Measurements from ENCODE around the gene NUDT2. TPM values are rescaled to one million over a fixed set of nuclear protein-coding genes. Genes with fewer than 3 reads are reported as not detected.
A peak's percentile ranks its signal among the peaks of the same experiment; 100 is the strongest.

NUDT2 gene
- total RNA-seq, 1 experiment from 2014 or later: 10.1 TPM

- intact Hi-C loops (cut with micrococcal nuclease; ENCODE audit: unreplicated experiment): no loop called here
- Mint-ChIP-seq H3K4me3 (ENCODE audit: low read depth, unreplicated experiment) (peak overlapping the region; percentile 56), H3K9me3 (ENCODE audit: low read depth, unreplicated experiment) (no peaks in the 10 kb centered on the region), H3K4me1 (ENCODE audit: low read depth, unreplicated experiment) (peaks cover 26% of the 10 kb centered on the region), H3K27ac (ENCODE audit: unreplicated experiment) (no peak overlapping the region), H3K36me3 (ENCODE audit: insufficient read depth, unreplicated experiment) (peaks cover 25% of the 10 kb centered on the region), H3K27me3 (ENCODE audit: unreplicated experiment) (peaks cover 47% of the 10 kb centered on the region)
- BruUV-seq (replicated peaks): no TSS peak
- CTCF ChIA-PET: interaction anchor here (0.6 to 0.9 kb wide), 2 partner anchors 53 to 257 kb away, joined by 3 read pairs; partner anchors contain the start of gene SIGMAR1
- TF ChIP-seq CTCF (IDR thresholded peaks at IDR 0.05; ENCODE audit: unreplicated experiment): no peak
- DNase-seq: no peak
These were observed 50.7 kb downstream of the NUDT2 start for GRCh38 chr9:34380034-34380510.

- no peak for TF ChIP-seq CTCF (IDR thresholded peaks at IDR 0.05; ENCODE audit: unreplicated experiment)
- no peaks in the 10 kb centered on the region for H3K9me3 Mint-ChIP-seq (ENCODE audit: low read depth, unreplicated experiment)
- H3K27me3 Mint-ChIP-seq (ENCODE audit: unreplicated experiment): peaks cover 47% of the 10 kb centered on the region
- H3K4me3 Mint-ChIP-seq (ENCODE audit: low read depth, unreplicated experiment): peak overlapping the region; percentile 56
- peaks cover 20% of the 10 kb centered on the region for H3K4me1 Mint-ChIP-seq (ENCODE audit: low read depth, unreplicated experiment)
- peaks cover 25% of the 10 kb centered on the region for H3K36me3 Mint-ChIP-seq (ENCODE audit: insufficient read depth, unreplicated experiment)
- no peak overlapping the region for H3K27ac Mint-ChIP-seq (ENCODE audit: unreplicated experiment)
- peak; percentile 53 for DNase-seq
- intact Hi-C loops (cut with micrococcal nuclease; ENCODE audit: unreplicated experiment): no loop called here
- CTCF ChIA-PET: interaction anchor here (0.6 to 0.9 kb wide), 2 partner anchors 54 to 257 kb away, joined by 3 read pairs; partner anchors contain the start of gene SIGMAR1
- no TSS peak for BruUV-seq (replicated peaks)
These were observed 51.3 kb downstream of the NUDT2 start for GRCh38 chr9:34380511-34381315.

- no peak overlapping the region for H3K27ac Mint-ChIP-seq (ENCODE audit: unreplicated experiment)
- DNase-seq: no peak
- peak overlapping the region; percentile 56 for H3K4me3 Mint-ChIP-seq (ENCODE audit: low read depth, unreplicated experiment)
These were observed 52.0 kb downstream of the NUDT2 start for GRCh38 chr9:34381323-34381722.

GRCh38 chr9:34382054-34382453, 52.7 kb downstream of the NUDT2 start:
- peaks cover 16% of the 10 kb centered on the region for H3K4me1 Mint-ChIP-seq (ENCODE audit: low read depth, unreplicated experiment)
- TF ChIP-seq CTCF (IDR thresholded peaks at IDR 0.05; ENCODE audit: unreplicated experiment): no peak
- CTCF ChIA-PET: no interaction called here
- no peak for DNase-seq
- H3K4me3 Mint-ChIP-seq (ENCODE audit: low read depth, unreplicated experiment): no peak overlapping the region
- H3K36me3 Mint-ChIP-seq (ENCODE audit: insufficient read depth, unreplicated experiment): peaks cover 12% of the 10 kb centered on the region
- no TSS peak for BruUV-seq (replicated peaks)
- H3K9me3 Mint-ChIP-seq (ENCODE audit: low read depth, unreplicated experiment): no peaks in the 10 kb centered on the region
- H3K27me3 Mint-ChIP-seq (ENCODE audit: unreplicated experiment): peaks cover 47% of the 10 kb centered on the region
- no peak overlapping the region for H3K27ac Mint-ChIP-seq (ENCODE audit: unreplicated experiment)
- intact Hi-C loops (cut with micrococcal nuclease; ENCODE audit: unreplicated experiment): no loop called here

More at GRCh38 chr9:34381323-34381722, 52.0 kb downstream of the NUDT2 start:
- Mint-ChIP-seq H3K4me1 (ENCODE audit: low read depth, unreplicated experiment) (peaks cover 16% of the 10 kb centered on the region), H3K36me3 (ENCODE audit: insufficient read depth, unreplicated experiment) (peaks cover 19% of the 10 kb centered on the region), H3K27me3 (ENCODE audit: unreplicated experiment) (peaks cover 47% of the 10 kb centered on the region), H3K9me3 (ENCODE audit: low read depth, unreplicated experiment) (no peaks in the 10 kb centered on the region)
- no TSS peak for BruUV-seq (replicated peaks)
- intact Hi-C loops (cut with micrococcal nuclease; ENCODE audit: unreplicated experiment): no loop called here
- CTCF ChIA-PET: no interaction called here
- TF ChIP-seq CTCF (IDR thresholded peaks at IDR 0.05; ENCODE audit: unreplicated experiment): no peak
